Peyer's patch (tissue), 4 donors: ENCODE data around the gene CCDC116. TPM values are rescaled to one million over a fixed set of nuclear protein-coding genes. Genes with fewer than 3 reads are reported as not detected.

Experiments used
- DNase-seq, 3 donors: peaks; one replicate each; pipeline ENCODE4 v3.0.0-alpha.2; 2017 to 2019
- H3K27ac ChIP-seq, 4 donors: fragments of 200-600 bp; sonication (generic); one replicate each; pipeline ENCODE4 v1.5.1; 2016 to 2019
- H3K27me3 ChIP-seq, 2 donors: fragments of 200-600 bp; sonication (generic); one replicate each; pipeline ENCODE4 v1.5.1; 2019
- H3K36me3 ChIP-seq, 3 donors: fragments of 200-600 bp; sonication (generic); one replicate each; pipeline ENCODE4 v1.5.1; 2016 to 2019
- H3K4me1 ChIP-seq, 4 donors: fragments of 200-600 bp; sonication (generic); one replicate each; pipeline ENCODE4 v1.5.1; 2016 to 2019
- H3K4me3 ChIP-seq, 4 donors: fragments of 200-600 bp; sonication (generic); 1 replicate in 3 of 4; 2 replicates in 1 of 4; pipeline ENCODE4 v1.5.1; 2016 to 2019; ENCODE audit warnings: mild to moderate bottlenecking in 1 of 4
- H3K9me3 ChIP-seq, 4 donors: fragments of 200-600 bp; sonication (generic); one replicate each; pipeline ENCODE4 v1.5.1; 2016 to 2019; ENCODE audit warnings: mild to moderate bottlenecking in 1 of 4
- CTCF ChIP-seq, 6 experiments: fragments of 450-650 bp in 4 of 6; fragments of 200-600 bp in 2 of 6; sonication (generic) in 1 of 6; IDR thresholded peaks; one replicate each; pipeline ENCODE4 v1.5.1; 2017 to 2019; ENCODE audit warnings: antibody characterized with exemption in 6 of 6, mild to moderate bottlenecking in 3 of 6, moderate library complexity in 1 of 6
- POLR2A ChIP-seq, 2 donors: fragments of 450-650 bp; IDR thresholded peaks; one replicate each; pipeline ENCODE4 v1.5.1; 2017; ENCODE audit warnings: antibody characterized with exemption in 2 of 2, mild to moderate bottlenecking in 2 of 2, moderate library complexity in 2 of 2
- total RNA-seq, 4 donors: library from RNA; depleted of rRNA; stranded (reverse); fragments of >200 nt; gene quantifications; one replicate each; pipeline ENCODE4 v1.1.0, GENCODE V29; 2016

Gene CCDC116
- total RNA-seq, 4 donors from 2014 or later: 0.80 to 2.6 TPM; not detected in 2

DNA sequence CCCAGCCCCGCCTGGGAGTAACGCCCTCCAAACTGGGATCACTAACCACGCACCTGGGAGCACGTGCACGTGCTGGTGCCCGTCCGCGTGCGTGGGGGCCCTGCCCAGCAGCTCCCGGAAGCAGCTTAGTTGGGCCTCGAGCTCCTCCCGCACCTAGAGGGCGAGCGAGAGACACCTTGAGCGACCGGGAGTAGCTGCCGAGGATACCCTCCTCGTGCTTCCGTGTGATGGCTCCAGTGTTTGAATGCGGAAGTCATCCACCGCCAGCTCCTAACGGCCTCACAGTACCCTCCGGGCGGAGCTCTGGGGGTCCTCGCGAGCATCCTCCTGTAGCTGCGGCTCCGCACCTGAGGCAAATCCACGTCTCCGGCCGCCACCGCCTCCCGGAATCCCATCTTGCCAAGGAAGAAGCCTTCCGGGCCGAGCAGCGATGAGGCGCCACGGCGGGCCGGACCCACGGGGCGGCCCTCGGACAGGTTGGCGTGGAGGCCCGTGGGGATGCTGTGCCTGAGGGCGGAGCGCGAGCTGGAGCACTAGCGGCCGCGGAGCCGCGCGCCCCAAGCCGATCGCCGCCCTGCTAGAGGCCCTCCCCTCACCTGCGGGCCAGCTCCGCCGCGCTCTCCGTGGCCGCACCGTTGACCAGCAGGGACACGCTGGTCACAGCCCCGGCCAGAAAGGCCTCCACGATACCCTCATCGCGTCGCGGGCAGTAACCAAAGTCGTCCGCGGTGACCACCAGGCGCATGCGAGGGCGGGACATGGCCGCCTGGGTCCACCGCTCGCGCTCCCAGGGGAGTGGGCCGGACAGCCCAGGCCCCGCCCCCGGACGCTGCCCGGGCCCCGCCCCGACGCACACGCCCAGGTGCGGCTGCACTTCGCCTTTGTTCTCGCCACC lies 3.1 kb upstream of the CCDC116 start, which contains the start of gene YDJC:
YDJC (minus strand) TSS at position 768 of the 895 bp plus-strand sequence; CDS start at position 760, 8 bp downstream.
- peak within 1 kb of the TSS; percentile 78 to 97 (median 88) for H3K27ac ChIP-seq
- peaks cover 0 to 14% (median 0%) of the 10 kb centered on the region in 3 donors for H3K36me3 ChIP-seq
- no peaks in the 10 kb centered on the region for H3K9me3 ChIP-seq
- H3K4me3 ChIP-seq: peak within 1 kb of the TSS; percentile 84 to 98 (median 90)
- H3K27me3 ChIP-seq: no peaks in the 10 kb centered on the region
- H3K4me1 ChIP-seq: peaks cover 0 to 16% (median 10%) of the 10 kb centered on the region in 4 donors
- TF ChIP-seq CTCF (IDR thresholded peaks at IDR 0.05): peak; percentile 44 to 95 (median 64)
- peak; percentile 62 to 65 for TF ChIP-seq POLR2A (IDR thresholded peaks at IDR 0.05)
- DNase-seq: peak; percentile 96 to 98 (median 97)

GRCh38 chr22:21631025-21631424 lies 1.5 kb upstream of the CCDC116 start:
- Histone ChIP-seq H3K9me3 (no peaks in the 10 kb centered on the region), H3K27me3 (no peaks in the 10 kb centered on the region), H3K27ac (no peak overlapping the region), H3K4me3 (no peak overlapping the region), H3K36me3 (peaks cover 0 to 14% (median 0%) of the 10 kb centered on the region in 3 donors), H3K4me1 (peaks cover 0 to 12% (median 10%) of the 10 kb centered on the region in 4 donors)
- TF ChIP-seq POLR2A (IDR thresholded peaks at IDR 0.05) (no peak), CTCF (IDR thresholded peaks at IDR 0.05) (no peak)
- DNase-seq: no peak

- H3K4me1 ChIP-seq: peaks cover 0 to 12% (median 10%) of the 10 kb centered on the region in 4 donors
- H3K36me3 ChIP-seq: peaks cover 0 to 9% (median 0%) of the 10 kb centered on the region in 3 donors
- H3K4me3 ChIP-seq: no peak overlapping the region
- H3K27ac ChIP-seq: no peak overlapping the region
- H3K27me3 ChIP-seq: no peaks in the 10 kb centered on the region
- no peak for DNase-seq
- no peaks in the 10 kb centered on the region for H3K9me3 ChIP-seq
- TF ChIP-seq POLR2A (IDR thresholded peaks at IDR 0.05): no peak
- TF ChIP-seq CTCF (IDR thresholded peaks at IDR 0.05): no peak
Observed at GRCh38 chr22:21632931-21633330, 371 bp downstream of the CCDC116 start.

GRCh38 chr22:21633481-21633880 lies 921 bp downstream of the CCDC116 start:
- TF ChIP-seq POLR2A (IDR thresholded peaks at IDR 0.05) (no peak), CTCF (IDR thresholded peaks at IDR 0.05) (no peak)
- Histone ChIP-seq H3K4me3 (no peak overlapping the region), H3K36me3 (peaks cover 0 to 3% (median 0%) of the 10 kb centered on the region in 3 donors), H3K27ac (no peak overlapping the region), H3K27me3 (no peaks in the 10 kb centered on the region), H3K9me3 (no peaks in the 10 kb centered on the region), H3K4me1 (peaks cover 0 to 9% (median 6%) of the 10 kb centered on the region in 4 donors)
- DNase-seq: no peak

GRCh38 chr22:21634081-21634480 lies 1.5 kb downstream of the CCDC116 start:
- Histone ChIP-seq H3K4me3 (no peak overlapping the region), H3K27ac (no peak overlapping the region), H3K27me3 (no peaks in the 10 kb centered on the region), H3K9me3 (no peaks in the 10 kb centered on the region), H3K4me1 (peaks cover 0 to 4% (median under 1%) of the 10 kb centered on the region in 4 donors), H3K36me3 (no peaks in the 10 kb centered on the region)
- no peak for DNase-seq
- TF ChIP-seq CTCF (IDR thresholded peaks at IDR 0.05) (no peak), POLR2A (IDR thresholded peaks at IDR 0.05) (no peak)
